Activated CD8-positive, alpha-beta memory T cell treated with anti-CD3 and anti-CD28 coated beads for 36 hours (primary cell): ENCODE measurements around the gene LGALS7. TPM values are rescaled to one million over a fixed set of nuclear protein-coding genes. Genes with fewer than 3 reads are reported as not detected.
"Not testable (repeated sequence)": the region's sequence is repeated elsewhere in the genome, so short reads cannot be mapped to it uniquely, and the experiment has no call there.

Experiments
- CTCF ChIA-PET: fragments of 350-600 bp; sonication (Branson Sonifier 250); formaldehyde crosslinking; loops from one replicate; lab custom pipeline; 2021; ENCODE audit warnings: antibody characterized with exemption; lab: Charles Lee
- POLR2A ChIA-PET: fragments of 350-600 bp; sonication (Branson Sonifier 250); formaldehyde crosslinking; loops from one replicate; lab custom pipeline; 2021; ENCODE audit warnings: antibody characterized with exemption; lab: Charles Lee
- total RNA-seq, 2 experiments: library from RNA; stranded (reverse); gene quantifications; one replicate each; pipeline ENCODE4 v1.2.3, GENCODE V29; 2021

The LGALS7 gene
- total RNA-seq, 2 experiments from 2014 or later, result not detected

- ChIA-PET POLR2A (no interaction called here), CTCF (no interaction called here)
Measured at GRCh38 chr19:38801359-38802095, 28.2 kb upstream of the LGALS7 start.

GRCh38 chr19:38800577-38801347 lies 27.4 kb upstream of the LGALS7 start:
- CTCF ChIA-PET, result interaction anchor here (1.1 kb wide), 1 partner anchor 87 kb away, joined by 3 read pairs; no protein-coding TSS in a partner anchor
- POLR2A ChIA-PET, result no interaction called here

DNA sequence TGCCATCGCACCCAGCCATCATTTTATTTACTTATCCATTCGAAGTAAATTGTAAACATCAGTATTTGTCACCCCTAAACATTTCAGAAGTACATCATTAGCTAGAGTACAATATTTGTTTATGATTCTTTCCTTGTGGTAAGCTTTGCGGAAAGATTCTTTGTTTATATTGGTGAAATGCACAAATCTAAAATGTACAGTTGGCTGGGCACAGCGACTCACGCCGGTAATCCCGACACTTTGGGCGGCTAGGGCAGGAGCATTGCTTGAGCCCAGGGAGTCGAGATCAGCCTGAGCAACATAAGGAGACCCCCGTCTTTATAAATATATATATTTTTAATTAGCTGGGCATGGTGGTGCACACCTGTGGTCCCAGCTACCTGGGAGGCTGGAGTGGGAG lies 25.8 kb upstream of the LGALS7 start:
- ChIA-PET CTCF (no interaction called here), POLR2A (no interaction called here)

GRCh38 chr19:38797781-38798180 lies 24.5 kb upstream of the LGALS7 start:
- CTCF ChIA-PET, POLR2A ChIA-PET: not testable (repeated sequence)

DNA sequence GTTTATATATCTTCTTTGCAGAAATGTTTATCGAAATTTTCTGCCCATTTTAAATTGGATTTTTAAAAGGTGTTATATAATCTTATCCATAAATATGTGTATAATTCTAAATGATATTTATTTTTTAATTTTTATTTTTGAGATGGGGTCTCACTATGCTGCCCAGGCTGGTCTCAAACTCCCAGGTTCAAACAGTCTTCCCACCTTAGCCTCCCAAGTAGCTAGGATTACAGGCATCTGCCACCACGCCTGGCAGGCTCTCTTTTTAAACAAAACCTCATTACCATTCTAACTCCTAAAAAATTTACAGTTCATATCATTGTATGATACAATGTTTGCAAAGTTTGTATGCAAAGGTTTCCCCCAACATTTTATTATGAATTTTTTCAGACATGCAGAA lies 22.8 kb upstream of the LGALS7 start:
- ChIA-PET POLR2A (no interaction called here), CTCF (no interaction called here)

GRCh38 chr19:38795549-38795948 lies 22.2 kb upstream of the LGALS7 start:
- ChIA-PET CTCF (no interaction called here), POLR2A (no interaction called here)

DNA sequence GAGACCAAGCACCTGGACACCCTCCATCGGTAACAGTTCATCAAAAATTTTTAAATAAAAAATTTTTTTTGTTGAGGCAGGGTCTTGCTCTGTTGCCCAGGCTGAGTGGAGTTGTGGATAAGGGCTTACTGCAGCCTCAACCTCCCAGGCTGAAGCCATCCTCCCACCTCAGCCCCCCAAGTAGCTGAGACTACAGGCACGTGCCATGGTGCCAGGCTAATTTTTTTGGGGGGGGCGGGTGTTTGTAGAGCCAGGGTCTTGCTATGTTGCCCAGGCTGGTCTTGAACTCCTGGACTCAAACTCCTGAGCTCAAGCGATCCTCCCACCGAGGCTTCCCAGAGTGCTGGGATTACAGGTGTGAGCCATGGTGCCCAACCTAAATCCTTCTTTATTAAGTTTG lies 20.4 kb upstream of the LGALS7 start:
- CTCF ChIA-PET, result no interaction called here
- POLR2A ChIA-PET, result no interaction called here

DNA sequence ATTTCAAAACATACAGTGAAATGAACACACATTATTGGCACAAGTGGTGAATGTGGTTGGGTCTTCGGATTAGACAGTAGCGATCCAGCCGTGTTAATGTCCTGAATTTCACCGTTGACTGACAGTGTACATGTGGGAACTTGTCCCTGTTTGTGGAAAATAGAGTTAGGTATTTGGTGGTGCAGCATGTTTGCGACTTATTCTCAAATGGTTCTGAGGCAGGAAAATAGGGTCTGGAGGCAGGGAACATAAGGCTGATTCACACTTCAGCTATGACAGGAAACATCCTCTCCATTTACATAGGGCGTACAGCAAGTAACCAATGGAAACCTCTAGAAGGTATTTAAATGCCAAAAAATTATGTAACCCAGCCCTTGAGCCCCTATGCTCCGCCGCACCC lies 19.9 kb upstream of the LGALS7 start:
- POLR2A ChIA-PET, result no interaction called here
- CTCF ChIA-PET, result interaction anchor here (0.6 to 0.7 kb wide), 2 partner anchors 24 to 51 kb away, joined by 3 read pairs; no protein-coding TSS in a partner anchor

GRCh38 chr19:38792250-38793111 lies 19.2 kb upstream of the LGALS7 start:
- CTCF ChIA-PET, result interaction anchor here (0.6 to 0.7 kb wide), 2 partner anchors 23 to 51 kb away, joined by 3 read pairs; no protein-coding TSS in a partner anchor

GRCh38 chr19:38791451-38792064 lies 18.2 kb upstream of the LGALS7 start:
- CTCF ChIA-PET, result not testable (repeated sequence)

More at GRCh38 chr19:38792250-38793111, 19.2 kb upstream of the LGALS7 start:
- POLR2A ChIA-PET, result no interaction called here

GRCh38 chr19:38790507-38791403 lies 17.4 kb upstream of the LGALS7 start:
- POLR2A ChIA-PET, CTCF ChIA-PET: not testable (repeated sequence)

More at GRCh38 chr19:38791451-38792064, 18.2 kb upstream of the LGALS7 start:
- POLR2A ChIA-PET, result not testable (repeated sequence)

DNA sequence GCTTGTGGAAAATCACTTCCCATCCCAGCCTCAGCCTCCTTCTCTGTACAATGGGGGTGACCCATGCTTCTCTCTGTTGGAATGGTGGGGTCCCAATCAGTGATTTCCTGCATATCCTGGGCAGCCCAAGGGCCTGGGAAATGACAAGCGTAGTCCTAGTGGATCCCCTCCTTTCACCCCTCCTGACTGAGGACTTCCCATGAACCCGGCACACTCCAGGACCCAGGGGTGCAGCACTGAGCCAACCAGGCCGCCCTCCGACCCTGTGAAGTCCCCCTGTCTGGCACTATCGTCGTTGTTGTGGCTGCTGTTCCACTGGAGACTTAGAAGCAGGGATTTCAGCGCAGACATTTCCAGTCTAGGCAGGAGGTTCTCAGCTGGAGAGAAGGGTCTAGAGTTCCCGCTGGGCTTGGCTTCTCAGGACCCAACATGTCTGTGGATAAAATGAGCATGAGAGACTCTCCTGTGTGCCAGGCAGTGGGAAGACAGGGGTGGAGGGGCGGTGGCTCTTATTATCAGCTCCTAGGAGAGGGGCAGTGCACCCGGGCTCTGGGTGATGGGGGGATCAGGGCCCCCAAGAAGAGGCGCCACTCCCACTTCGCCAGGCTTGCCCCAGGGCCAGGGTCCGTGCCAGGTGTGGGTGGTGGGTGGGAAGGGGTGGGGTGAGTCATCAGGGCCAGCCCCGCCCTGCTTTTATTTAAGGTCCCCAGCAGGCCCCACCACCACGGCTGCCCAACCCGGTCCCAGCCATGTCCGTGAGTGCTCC lies 15.3 kb upstream of the LGALS7 start, which contains the start of gene LGALS7B:
Gene LGALS7B, plus strand, starts transcription at position 723 of the 766 bp plus-strand sequence. Its CDS starts 27 bp downstream, at position 750.
- ChIA-PET POLR2A (no interaction called here), CTCF (no interaction called here)

DNA sequence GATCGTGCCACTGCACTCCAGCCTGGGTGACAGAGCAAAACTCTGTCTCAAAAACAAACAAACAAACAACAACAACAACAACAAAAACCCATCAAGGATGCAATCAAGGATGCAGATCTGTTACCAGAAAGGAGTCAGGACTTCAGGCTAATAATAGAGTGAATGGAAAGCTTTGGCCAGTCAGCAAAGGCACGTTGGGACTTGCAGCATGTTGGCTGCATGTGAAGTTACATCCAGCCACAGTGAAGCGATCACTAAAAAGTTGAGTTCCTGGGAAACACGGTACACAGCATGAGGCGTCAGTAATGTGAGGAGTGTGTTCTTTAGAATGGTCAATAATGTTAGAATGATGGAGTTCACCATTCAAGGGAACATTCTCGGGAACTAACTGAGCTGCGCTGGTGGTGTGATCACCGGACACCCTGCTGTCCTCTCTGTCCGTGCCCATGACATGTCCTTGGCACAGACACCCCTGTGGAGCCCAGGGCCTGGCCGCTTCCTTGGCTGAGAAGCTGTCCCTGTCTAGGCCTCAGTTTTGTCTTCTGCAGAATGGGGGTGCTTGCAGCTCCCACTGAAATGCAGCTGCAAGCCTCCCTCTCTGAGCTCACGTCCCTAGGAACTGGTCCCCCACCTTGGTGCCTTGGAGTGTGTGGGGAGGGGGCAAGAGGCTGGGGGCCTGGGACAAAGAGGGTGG lies 13.4 kb upstream of the LGALS7 start:
- POLR2A ChIA-PET, result interaction anchor here (0.5 to 0.6 kb wide), 3 partner anchors 47 to 92 kb away, joined by 3 to 7 read pairs (median 3); no protein-coding TSS in a partner anchor
- CTCF ChIA-PET, result interaction anchor here (0.6 kb wide), 1 partner anchor 17 kb away, joined by 3 read pairs; no protein-coding TSS in a partner anchor

DNA sequence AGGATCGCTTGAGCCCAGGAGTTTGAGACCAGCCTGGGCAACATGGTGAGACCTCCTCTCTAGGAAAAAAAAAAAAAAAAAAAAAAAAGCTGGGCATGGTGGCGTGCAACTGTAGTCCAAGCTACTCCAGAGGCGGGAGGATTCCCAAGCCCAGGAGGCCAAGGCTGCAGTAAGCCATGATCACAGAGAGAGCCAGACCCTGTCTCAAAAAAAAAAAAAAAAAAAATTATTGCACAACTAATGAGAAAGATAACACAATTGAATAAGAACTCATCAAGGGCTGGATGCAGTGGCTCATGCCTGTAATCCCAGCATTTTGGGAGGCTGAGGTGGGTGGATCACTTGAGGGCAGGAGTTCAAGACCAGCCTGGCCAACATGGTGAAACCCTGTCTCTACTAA lies 12.7 kb upstream of the LGALS7 start:
- ChIA-PET POLR2A (interaction anchor here (0.5 to 0.6 kb wide), 2 partner anchors 89 to 91 kb away, joined by 3 to 7 read pairs; no protein-coding TSS in a partner anchor), CTCF (interaction anchor here (0.6 kb wide), 1 partner anchor 16 kb away, joined by 3 read pairs; no protein-coding TSS in a partner anchor)

DNA sequence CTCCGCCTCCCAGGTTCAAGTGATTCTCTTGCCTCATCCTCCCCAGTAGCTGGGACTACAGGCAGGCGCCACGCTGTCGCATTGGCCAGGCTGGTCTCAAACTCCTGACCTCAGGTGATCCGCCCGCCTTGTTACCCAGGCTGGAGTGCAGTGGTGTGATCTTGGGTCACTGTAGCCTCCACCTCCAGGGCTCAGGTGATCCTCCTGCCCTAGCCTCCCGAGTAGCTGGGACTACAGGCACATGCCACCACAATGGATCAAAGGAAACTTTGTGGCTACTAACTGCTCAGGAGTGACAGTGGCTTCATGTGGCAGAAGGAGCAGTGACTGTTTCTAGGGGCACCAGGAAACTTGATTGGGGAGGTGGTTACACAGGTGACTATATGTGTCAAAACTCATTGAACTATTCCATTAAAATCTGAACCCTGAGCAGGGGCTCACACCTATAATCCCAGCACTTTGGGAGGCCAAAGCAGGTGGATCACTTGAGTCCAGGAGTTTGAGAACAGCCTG lies 11.9 kb upstream of the LGALS7 start:
- ChIA-PET CTCF (no interaction called here), POLR2A (no interaction called here)

- POLR2A ChIA-PET, result interaction anchor here (0.6 kb wide), 2 partner anchors 49 to 52 kb away, joined by 4 to 7 read pairs; no protein-coding TSS in a partner anchor
- CTCF ChIA-PET, result no interaction called here
Measured at GRCh38 chr19:38784224-38784623, 10.9 kb upstream of the LGALS7 start.
